CD14-positive monocyte (primary cell): ENCODE results near the gene RUNDC1. TPM values are rescaled to one million over a fixed set of nuclear protein-coding genes. Genes with fewer than 3 reads are reported as not detected.

Experiments
- DNase-seq, 3 donors: peaks; one replicate each; pipeline ENCODE4 v3.0.0-alpha.2; 2011 to 2022
- H2AFZ ChIP-seq: 2 replicates; pipeline ENCODE4 v1.6.0; 2012; ENCODE audit warnings: mild to moderate bottlenecking, low read depth, low read length, inconsistent platforms; ENCODE audit not compliant: insufficient read depth, poor library complexity, severe bottlenecking
- H3K27ac ChIP-seq, 2 donors: 1 replicate in 1 of 2; 2 replicates in 1 of 2; pipeline ENCODE4 v1.5.1; 2012 to 2013; ENCODE audit warnings: low read length in 2 of 2, control low read depth in 1 of 2, inconsistent platforms in 1 of 2, low read depth in 1 of 2, mild to moderate bottlenecking in 1 of 2
- H3K27me3 ChIP-seq, 2 donors: one replicate each; pipeline versions ENCODE4 v1.6.0 to v1.6.1; 2011 to 2013; ENCODE audit warnings: low read length in 2 of 2; ENCODE audit not compliant: control insufficient read depth in 2 of 2, insufficient read depth in 2 of 2
- H3K36me3 ChIP-seq, 2 donors: replicated peaks in 1 of 2; 1 replicate in 1 of 2; 2 replicates in 1 of 2; pipeline versions ENCODE4 v1.5.1 to v1.6.1; 2012 to 2013; ENCODE audit warnings: low read length in 2 of 2, control low read depth in 1 of 2, inconsistent platforms in 1 of 2, mild to moderate bottlenecking in 1 of 2; ENCODE audit not compliant: insufficient read depth in 2 of 2, control insufficient read depth in 1 of 2
- H3K4me1 ChIP-seq, 2 donors: 1 replicate in 1 of 2; 2 replicates in 1 of 2; pipeline versions ENCODE4 v1.5.1 to v1.6.1; 2012 to 2013; ENCODE audit warnings: low read length in 2 of 2, control low read depth in 1 of 2, inconsistent platforms in 1 of 2, mild to moderate bottlenecking in 1 of 2, moderate library complexity in 1 of 2; ENCODE audit not compliant: insufficient read depth in 2 of 2, control insufficient read depth in 1 of 2
- H3K4me2 ChIP-seq: replicated peaks from 2 replicates; pipeline ENCODE3; 2012; ENCODE audit warnings: low read length, moderate library complexity, mild to moderate bottlenecking; ENCODE audit not compliant: poor library complexity, severe bottlenecking; ENCODE audit errors: extremely low read depth
- H3K4me3 ChIP-seq, 3 experiments: fragments of 200-600 bp in 1 of 3; sonication (generic) in 1 of 3; replicated peaks in 1 of 3; 1 replicate in 2 of 3; 2 replicates in 1 of 3; pipeline ENCODE4 v1.5.1; 2011 to 2013; ENCODE audit warnings: low read length in 3 of 3, mild to moderate bottlenecking in 3 of 3, control low read depth in 2 of 3, low read depth in 2 of 3, inconsistent platforms in 1 of 3, moderate library complexity in 1 of 3
- H3K79me2 ChIP-seq: 2 replicates; pipeline ENCODE4 v1.6.0; 2012; ENCODE audit warnings: mild to moderate bottlenecking, control low read depth, inconsistent platforms, low read length, moderate library complexity; ENCODE audit not compliant: insufficient read depth
- H3K9ac ChIP-seq: 2 replicates; pipeline ENCODE4 v1.6.0; 2017; ENCODE audit warnings: low read length, mild to moderate bottlenecking; ENCODE audit not compliant: insufficient read depth, poor library complexity, severe bottlenecking
- H3K9me3 ChIP-seq, 2 donors: replicated peaks in 1 of 2; 1 replicate in 1 of 2; 2 replicates in 1 of 2; pipeline versions ENCODE4 v1.5.1 to v1.6.1; 2012 to 2013; ENCODE audit warnings: low read length in 2 of 2, control low read depth in 1 of 2; ENCODE audit not compliant: control insufficient read depth in 1 of 2, insufficient read depth in 1 of 2
- H4K20me1 ChIP-seq: 2 replicates; pipeline ENCODE4 v1.6.0; 2012; ENCODE audit warnings: mild to moderate bottlenecking, low read length, control low read depth, moderate library complexity; ENCODE audit not compliant: insufficient read depth
- H3K27ac Mint-ChIP-seq, 7 donors: one replicate each; pipeline ENCODE4 v1.8.0; 2020; ENCODE audit warnings: mild to moderate bottlenecking in 7 of 7, mixed read lengths in 7 of 7, moderate library complexity in 6 of 7, inconsistent platforms in 2 of 7
- H3K27me3 Mint-ChIP-seq, 3 donors: one replicate each; pipeline ENCODE4 v1.8.0; 2021 to 2022; ENCODE audit warnings: low read depth in 3 of 3, mild to moderate bottlenecking in 3 of 3, mixed read lengths in 3 of 3, moderate library complexity in 3 of 3, inconsistent platforms in 1 of 3
- H3K36me3 Mint-ChIP-seq, 2 donors: one replicate each; pipeline ENCODE4 v1.8.0; 2020; ENCODE audit warnings: mixed read lengths in 2 of 2, inconsistent platforms in 1 of 2, mild to moderate bottlenecking in 1 of 2
- H3K4me1 Mint-ChIP-seq: one replicate; pipeline ENCODE4 v1.8.0; 2020; ENCODE audit warnings: mild to moderate bottlenecking, mixed read lengths
- H3K4me3 Mint-ChIP-seq, 2 donors: one replicate each; pipeline ENCODE4 v1.8.0; 2020; ENCODE audit warnings: mild to moderate bottlenecking in 2 of 2, mixed read lengths in 2 of 2, moderate library complexity in 1 of 2
- H3K9me3 Mint-ChIP-seq, 7 donors: one replicate each; pipeline ENCODE4 v1.8.0; 2020 to 2022; ENCODE audit warnings: mixed read lengths in 7 of 7, mild to moderate bottlenecking in 6 of 7, moderate library complexity in 6 of 7, inconsistent platforms in 2 of 7
- CTCF ChIP-seq: fragments of 200-600 bp; IDR thresholded peaks from one replicate; pipeline ENCODE4 v1.8.0; 2022; ENCODE audit warnings: antibody characterized with exemption, mild to moderate bottlenecking
- WGBS: methylation state at CpG from one replicate; pipeline ENCODE4 v1.1.5; 2013; ENCODE audit warnings: missing lambda C conversion rate; ENCODE audit not compliant: insufficient coverage; 5-methylcytosine and 5-hydroxymethylcytosine counted together
- intact Hi-C, 2 donors: fragments of 100-400 bp; cut with micrococcal nuclease; formaldehyde crosslinking; loops; one replicate each; pipeline versions ENCODE4 v1.15.0 to v1.15.1; 2023
- polyA plus RNA-seq, 3 donors: library from polyadenylated mRNA; depleted of rRNA in 1 of 3; unstranded in 2 of 3; stranded (reverse) in 1 of 3; fragments of 300-500 nt in 2 of 3; fragments of >200 nt in 1 of 3; fragmentation: Illumina TruSeq in 2 of 3; gene quantifications; 1 replicate in 2 of 3; 2 replicates in 1 of 3; pipeline ENCODE4 v1.2.3, GENCODE V29; 2012 to 2021

Gene RUNDC1
- polyA plus RNA-seq, 3 donors, result 7.5 to 10.3 (median 9.9) TPM

DNA sequence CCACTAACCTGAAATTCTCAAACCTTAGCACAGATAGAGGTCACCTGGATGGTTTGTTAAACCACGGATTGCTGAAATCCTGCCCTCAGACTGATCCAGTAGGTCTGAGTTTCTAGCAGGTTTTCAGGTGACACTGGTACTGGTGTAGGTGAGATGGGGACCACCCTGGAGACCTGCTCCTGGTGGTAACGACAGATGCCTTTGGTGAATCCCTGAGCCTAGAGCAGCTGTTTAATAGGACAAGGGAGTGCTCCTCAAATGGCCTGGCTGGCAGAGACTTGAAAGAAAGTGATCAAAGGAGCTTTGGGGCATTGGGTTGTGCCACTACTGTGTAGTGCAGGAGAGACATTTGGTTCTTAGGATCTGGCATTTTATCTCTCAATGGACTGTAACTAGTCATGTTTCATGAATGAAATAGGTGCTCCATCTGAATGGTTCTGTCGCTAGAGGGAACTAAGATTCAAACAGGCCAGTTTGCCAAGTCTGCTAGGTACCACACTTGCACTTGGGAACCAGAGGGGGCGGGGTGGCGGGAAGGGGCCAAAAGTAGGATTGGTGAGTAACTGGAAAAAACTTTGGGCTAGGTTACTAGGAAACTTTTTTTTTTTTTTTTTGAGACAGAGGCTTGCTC is 23.3 kb downstream of the RUNDC1 start:
- DNase-seq, result no peak
- Histone ChIP-seq H2AFZ (no peak overlapping the region), H3K4me1 (peaks cover 50 to 56% of the 10 kb centered on the region in 2 donors), H3K4me3 (no peak overlapping the region), H3K4me2 (no peak overlapping the region), H3K9me3 (no peaks in the 10 kb centered on the region), H3K36me3 (peaks cover 33 to 48% of the 10 kb centered on the region in 2 donors), H3K27me3 (no peaks in the 10 kb centered on the region), H3K9ac (no peak overlapping the region), H4K20me1 (peaks cover 42% of the 10 kb centered on the region), H3K79me2 (peaks cover 55% of the 10 kb centered on the region), H3K27ac (peak overlapping the region in 1 of 2 donors; percentile 17)
- Mint-ChIP-seq H3K9me3 (no peaks in the 10 kb centered on the region), H3K4me1 (peaks cover 54% of the 10 kb centered on the region), H3K36me3 (peaks cover 38 to 57% of the 10 kb centered on the region in 2 donors), H3K4me3 (no peak overlapping the region), H3K27me3 (peaks cover 0 to 3% (median 0%) of the 10 kb centered on the region in 3 donors), H3K27ac (peak overlapping the region in 4 of 7 donors; percentile 30 to 74 (median 68))
- WGBS, result 86% methylated on average over 4 of the region's 5 CpGs
- no peak for TF ChIP-seq CTCF
- intact Hi-C loops, result no loop called here

DNA sequence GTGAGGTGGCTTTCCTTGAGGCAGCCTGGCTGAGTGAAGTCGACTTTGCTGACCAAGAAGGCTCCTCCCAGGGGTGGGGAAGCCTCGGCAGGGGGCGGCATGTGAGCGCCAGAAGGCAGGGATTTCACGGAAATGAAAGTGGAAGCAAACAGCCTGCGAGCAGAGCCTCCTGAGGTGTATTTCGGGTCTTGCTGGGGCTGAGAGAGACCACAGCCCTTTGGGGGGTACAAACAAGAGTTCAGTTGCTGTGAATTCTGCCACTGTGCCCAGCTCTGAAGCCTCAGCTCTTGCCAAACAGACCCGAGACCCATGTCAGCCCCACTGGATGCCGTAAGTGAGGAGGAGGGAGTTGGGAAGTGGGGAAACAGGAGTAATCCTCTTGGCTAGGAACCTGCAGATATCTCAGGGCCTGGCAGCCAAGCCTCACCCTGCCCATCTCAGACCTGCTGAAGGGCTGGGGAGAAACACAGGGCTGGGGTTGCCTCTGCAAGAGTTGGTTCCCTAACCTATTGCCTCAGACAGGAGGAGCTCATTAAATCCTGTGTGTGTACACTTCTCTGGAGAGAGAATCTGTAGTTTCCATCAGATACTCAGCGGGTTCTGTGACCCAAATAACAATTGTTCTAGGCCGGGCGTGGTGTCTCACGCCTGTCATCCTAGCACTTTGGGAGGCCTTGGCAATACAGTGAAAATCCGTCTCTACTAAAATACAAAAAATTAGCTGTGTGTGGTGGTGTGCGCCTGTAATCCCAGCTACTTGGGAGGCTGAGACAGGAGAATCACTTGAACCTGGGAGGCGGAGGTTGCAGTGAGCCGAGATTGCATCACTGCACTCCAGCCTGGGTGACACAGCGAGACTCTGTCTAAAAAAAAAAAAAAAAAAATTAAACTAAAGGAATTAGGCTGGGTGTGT is 26.5 kb downstream of the RUNDC1 start, which contains the start of gene IFI35:
IFI35 (plus strand) TSS at position 146 of the 913 bp plus-strand sequence; CDS start at position 310, 164 bp downstream.
- H3K9ac ChIP-seq, result peak within 1 kb of the TSS; percentile 91
- DNase-seq, result peak; percentile 75 to 80 (median 76)
- peaks cover 33% of the 10 kb centered on the region for H3K4me1 Mint-ChIP-seq
- H3K9me3 ChIP-seq, result no peaks in the 10 kb centered on the region
- peak within 1 kb of the TSS; percentile 99 for H2AFZ ChIP-seq
- H3K36me3 Mint-ChIP-seq, result peaks cover 32 to 48% of the 10 kb centered on the region in 2 donors
- H4K20me1 ChIP-seq, result peaks cover 28% of the 10 kb centered on the region
- intact Hi-C loops, result no loop called here
- H3K4me3 ChIP-seq, result peak within 1 kb of the TSS; percentile 62 to 100 (median 91)
- no peaks in the 10 kb centered on the region for H3K27me3 ChIP-seq
- peak within 1 kb of the TSS; percentile 82 for H3K4me2 ChIP-seq
- TF ChIP-seq CTCF, result peak; percentile 35
- H3K4me1 ChIP-seq, result peaks cover 18 to 24% of the 10 kb centered on the region in 2 donors
- H3K36me3 ChIP-seq, result peaks cover 21 to 36% of the 10 kb centered on the region in 2 donors
- H3K27ac ChIP-seq, result peak within 1 kb of the TSS; percentile 75 to 99
- H3K79me2 ChIP-seq, result peaks cover 42% of the 10 kb centered on the region
- WGBS, result 2% methylated on average over 6 of the region's 18 CpGs
- peak within 1 kb of the TSS; percentile 99 for H3K4me3 Mint-ChIP-seq
- H3K9me3 Mint-ChIP-seq, result no peaks in the 10 kb centered on the region
- no peaks in the 10 kb centered on the region for H3K27me3 Mint-ChIP-seq
- peak within 1 kb of the TSS; percentile 97 to 99 (median 98) for H3K27ac Mint-ChIP-seq
